ENCODE results near the gene OTOR.

OTOR gene

GRCh38 chr20:16748308-16748900 lies at the start of gene OTOR:
TSS of gene OTOR (plus strand) at chr20:16748358. CDS start at chr20:16748402, 44 bp downstream.
- no peak for DNase-seq (ENCODE audit: low spot score)

- DNase-seq (ENCODE audit: low spot score), result no peak
Observed at GRCh38 chr20:16699293-16699692, 48.9 kb upstream of the OTOR start.

GRCh38 chr20:16701296-16701695 lies 46.9 kb upstream of the OTOR start:
- peak; percentile 11 for DNase-seq (ENCODE audit: low spot score)

GRCh38 chr20:16703570-16703969 lies 44.6 kb upstream of the OTOR start:
- no peak for DNase-seq (ENCODE audit: low spot score)

GRCh38 chr20:16707674-16708073 lies 40.5 kb upstream of the OTOR start:
- no peak for DNase-seq (ENCODE audit: low spot score)

- no peak for DNase-seq (ENCODE audit: low spot score)
Observed at GRCh38 chr20:16708602-16709001, 39.6 kb upstream of the OTOR start.

- DNase-seq (ENCODE audit: low spot score), result no peak
Observed at GRCh38 chr20:16709017-16709416, 39.1 kb upstream of the OTOR start.

GRCh38 chr20:16710781-16711180 lies 37.4 kb upstream of the OTOR start:
- DNase-seq (ENCODE audit: low spot score), result no peak

GRCh38 chr20:16711661-16712258 lies 36.4 kb upstream of the OTOR start:
- no peak for DNase-seq (ENCODE audit: low spot score)

GRCh38 chr20:16712511-16712947 lies 35.6 kb upstream of the OTOR start:
- DNase-seq (ENCODE audit: low spot score), result no peak

GRCh38 chr20:16713066-16713465 lies 35.1 kb upstream of the OTOR start:
- no peak for DNase-seq (ENCODE audit: low spot score)

GRCh38 chr20:16714242-16714641 lies 33.9 kb upstream of the OTOR start:
- DNase-seq (ENCODE audit: low spot score), result no peak

GRCh38 chr20:16714751-16715150 lies 33.4 kb upstream of the OTOR start:
- DNase-seq (ENCODE audit: low spot score), result no peak

GRCh38 chr20:16719421-16719820 lies 28.7 kb upstream of the OTOR start:
- no peak for DNase-seq (ENCODE audit: low spot score)

GRCh38 chr20:16729080-16729479 lies 19.1 kb upstream of the OTOR start:
- no peak for DNase-seq (ENCODE audit: low spot score)

GRCh38 chr20:16729565-16730460 lies 18.3 kb upstream of the OTOR start, which contains the start of gene SNRPB2:
TSS of gene SNRPB2 (plus strand) at chr20:16730026. CDS start at chr20:16731703, 1,677 bp downstream.
- peak; percentile 72 for DNase-seq (ENCODE audit: low spot score)

- no peak for DNase-seq (ENCODE audit: low spot score)
Observed at GRCh38 chr20:16732506-16733152, 15.5 kb upstream of the OTOR start.

GRCh38 chr20:16740365-16741072 lies 7.6 kb upstream of the OTOR start:
- no peak for DNase-seq (ENCODE audit: low spot score)

- no peak for DNase-seq (ENCODE audit: low spot score)
Observed at GRCh38 chr20:16744178-16744807, 3.9 kb upstream of the OTOR start.

- DNase-seq (ENCODE audit: low spot score), result no peak
Observed at GRCh38 chr20:16745204-16745603, 3.0 kb upstream of the OTOR start.

- DNase-seq (ENCODE audit: low spot score), result no peak
Observed at GRCh38 chr20:16747291-16747811, 807 bp upstream of the OTOR start.

Measured in HuH-7.5 (cell line).